CD4-positive, alpha-beta T cell treated with Interleukin-4 for 1 hour (primary cell): Measurements from ENCODE around the gene C6orf62.
A peak's percentile ranks its signal among the peaks of the same experiment; 100 is the strongest.
"Not testable (repeated sequence)": the region's sequence is repeated elsewhere in the genome, so short reads cannot be mapped to it uniquely, and the experiment has no call there.

Experiments
- DNase-seq, 2 donors: peaks; one replicate each; pipeline ENCODE4 v3.0.0-alpha.2; 2020 to 2022

The C6orf62 gene

DNA sequence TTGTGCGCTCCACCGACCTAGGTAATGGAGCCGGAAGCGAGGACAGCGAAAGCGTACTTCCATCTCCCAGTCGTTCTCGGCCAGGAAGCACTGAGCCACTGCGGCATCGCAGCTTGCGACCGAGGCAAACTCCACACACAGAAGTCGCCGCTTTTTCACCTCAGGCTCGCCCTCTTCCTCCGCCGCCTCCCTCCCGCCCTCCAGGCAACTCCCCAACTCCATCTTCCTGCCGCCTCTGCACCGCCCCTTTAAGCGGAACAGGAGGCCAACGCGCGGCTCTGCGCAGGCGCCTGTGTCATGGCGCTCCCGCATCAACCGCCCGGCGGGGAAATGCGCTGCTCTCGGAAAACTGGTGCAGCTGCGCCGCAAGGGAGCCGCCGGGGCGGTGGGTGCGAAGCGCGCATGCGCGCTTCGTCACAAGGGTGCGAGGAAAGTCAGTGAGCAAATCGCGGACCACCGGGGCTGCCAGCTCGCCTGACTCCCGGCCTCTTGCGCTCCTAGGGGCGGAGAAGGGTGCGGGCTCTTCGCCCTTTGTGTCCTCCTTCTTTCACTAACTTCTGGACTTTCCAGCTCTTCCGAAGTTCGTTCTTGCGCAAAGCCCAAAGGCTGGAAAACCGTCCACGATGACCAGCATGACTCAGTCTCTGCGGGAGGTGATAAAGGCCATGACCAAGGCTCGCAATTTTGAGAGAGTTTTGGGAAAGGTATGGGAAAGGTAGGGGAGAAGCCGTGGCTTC, 52.1 kb downstream of the C6orf62 start, which contains the start of the genes ACOT13 and TDP2:
TSS of gene ACOT13 (plus strand) at position 437 of the 737 bp plus-strand sequence. CDS start at position 624, 187 bp downstream.
TSS of gene TDP2 (minus strand) at position 259 of the 737 bp plus-strand sequence. CDS start at position 222, 37 bp downstream.
- peak; percentile 98 for DNase-seq

- DNase-seq = peak in 1 of 2 donors; percentile 35
Observed at GRCh38 chr6:24666097-24666640, 52.8 kb downstream of the C6orf62 start.

- no peak for DNase-seq
Observed at GRCh38 chr6:24664046-24664987, 54.6 kb downstream of the C6orf62 start.

DNA sequence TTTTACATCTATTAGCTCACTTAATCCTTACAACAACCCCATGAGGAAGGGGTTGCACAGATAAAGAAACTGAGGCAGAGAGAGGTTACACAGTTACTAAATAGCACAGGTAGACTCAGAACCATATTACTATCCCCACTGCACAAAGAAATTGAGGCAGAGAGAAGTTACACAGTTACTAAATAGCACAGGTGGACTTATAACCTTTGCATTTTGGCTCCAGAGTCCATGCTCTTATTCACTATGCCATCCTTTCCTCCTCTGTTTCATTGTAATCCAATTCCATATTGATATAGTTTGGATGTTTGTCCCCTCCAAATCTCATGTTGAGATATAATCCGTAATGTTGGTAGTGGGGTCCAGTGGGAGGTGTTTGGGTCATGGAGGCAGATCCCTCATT, 55.8 kb downstream of the C6orf62 start:
- DNase-seq = no peak

- no peak for DNase-seq
Observed at GRCh38 chr6:24662236-24662635, 56.7 kb downstream of the C6orf62 start.

- not testable (repeated sequence) for DNase-seq
Observed at GRCh38 chr6:24661759-24662158, 57.2 kb downstream of the C6orf62 start.

GRCh38 chr6:24660105-24660504, 58.8 kb downstream of the C6orf62 start:
- no peak for DNase-seq

DNA sequence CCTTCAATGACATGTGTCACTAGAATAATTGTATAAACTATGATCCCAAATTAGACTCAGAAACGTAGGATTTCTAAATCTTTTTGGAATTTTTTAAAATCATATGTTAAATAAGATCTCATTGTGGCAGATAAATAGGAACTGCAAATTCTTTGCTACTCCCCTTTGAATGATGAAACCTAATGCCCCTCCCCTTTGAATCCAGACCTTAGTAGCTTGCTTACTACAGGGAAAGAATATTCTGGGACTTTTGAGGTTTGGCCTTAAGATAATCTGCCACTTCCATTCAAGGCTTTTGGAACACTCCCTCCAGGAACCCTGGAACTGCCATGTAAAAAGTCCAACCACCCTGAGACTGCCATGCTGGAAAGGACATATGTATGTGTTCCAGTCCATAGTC, 59.4 kb downstream of the C6orf62 start:
- DNase-seq = no peak

GRCh38 chr6:24658573-24659560, 60.1 kb downstream of the C6orf62 start:
- DNase-seq = peak in 1 of 2 donors; percentile 14

DNA sequence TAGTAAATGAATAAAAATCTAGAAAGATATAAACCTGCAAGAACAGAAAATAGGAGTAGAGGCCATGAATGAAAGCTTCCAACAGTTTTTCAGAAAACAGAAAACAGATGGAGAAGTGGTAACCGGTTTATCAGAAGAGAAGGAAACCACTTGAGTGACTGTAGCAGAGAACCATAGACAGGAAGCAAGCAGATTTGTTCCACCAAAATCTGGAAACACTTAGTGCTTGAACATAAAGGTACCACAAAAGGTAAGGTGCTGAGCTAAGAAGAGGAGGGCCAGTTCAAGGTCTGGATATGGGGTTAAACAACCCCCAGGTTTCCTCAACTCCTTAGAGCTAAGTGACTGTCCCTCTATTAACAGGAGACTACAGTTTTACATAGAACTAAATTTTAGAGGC, 63.7 kb downstream of the C6orf62 start:
- DNase-seq = no peak
